ENCODE data around the gene CTNNBL1.

CTNNBL1 gene

DNA sequence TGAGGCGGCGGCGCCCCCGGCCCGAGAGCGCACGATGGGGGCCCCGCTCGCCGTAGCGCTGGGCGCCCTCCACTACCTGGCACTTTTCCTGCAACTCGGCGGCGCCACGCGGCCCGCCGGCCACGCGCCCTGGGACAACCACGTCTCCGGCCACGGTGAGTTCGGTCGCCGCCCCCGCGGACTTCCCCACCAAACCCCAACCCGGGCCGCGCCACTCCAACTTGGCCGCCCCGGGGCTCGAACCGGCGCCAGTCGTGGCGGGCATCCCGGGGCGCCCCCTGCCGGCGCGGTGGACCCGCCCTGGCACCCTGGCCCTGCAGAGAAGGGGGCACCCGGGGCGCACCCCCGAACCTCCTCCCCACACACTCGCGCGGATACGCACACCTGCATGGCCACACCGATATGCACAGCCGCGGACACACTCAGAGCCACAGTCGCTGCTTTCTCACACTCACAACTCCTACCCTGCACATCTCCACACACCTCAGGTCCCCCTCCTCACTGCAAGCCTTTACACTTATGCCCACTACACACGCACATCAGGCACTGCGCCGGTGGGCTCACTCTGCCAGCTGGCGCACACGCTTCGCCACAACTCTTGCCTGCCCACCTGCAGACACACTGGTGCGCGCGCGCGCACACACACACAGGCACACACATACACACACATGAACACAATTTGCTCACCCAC, 209.6 kb downstream of the CTNNBL1 start:
- DNase-seq: peak in 1 of 2 donors; percentile 28

DNA sequence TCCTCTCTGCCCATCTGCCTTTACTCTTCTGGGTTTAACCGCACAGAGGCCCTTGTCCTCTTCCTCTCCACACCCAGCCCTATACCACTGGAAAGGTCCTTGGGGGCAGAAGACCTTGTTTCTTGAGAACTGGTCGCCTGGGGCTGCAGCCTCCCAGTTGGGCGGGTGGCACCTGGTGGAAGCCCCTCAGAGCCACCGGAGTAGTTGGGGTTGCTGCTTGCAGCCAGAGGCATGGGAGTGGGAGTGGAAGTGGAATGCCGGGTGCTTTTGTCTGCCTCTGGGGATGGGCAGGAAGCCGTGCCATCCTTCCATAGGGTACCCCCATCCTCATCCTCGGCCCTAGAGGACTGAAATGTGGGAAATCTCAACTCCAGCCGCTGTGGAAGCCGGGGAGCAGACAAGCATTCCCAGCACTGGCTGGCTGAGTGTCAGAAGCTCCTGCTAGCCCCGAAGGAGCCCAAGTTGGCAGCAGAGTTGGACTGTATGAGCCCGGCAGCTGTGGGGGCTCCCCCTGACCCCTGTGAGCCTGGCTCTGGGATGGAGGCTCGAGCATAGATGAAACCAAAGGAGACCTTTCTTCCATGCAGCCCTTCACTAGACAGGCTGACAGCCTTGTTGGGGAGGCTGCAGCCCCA, 210.3 kb downstream of the CTNNBL1 start:
- DNase-seq: no peak

DNA sequence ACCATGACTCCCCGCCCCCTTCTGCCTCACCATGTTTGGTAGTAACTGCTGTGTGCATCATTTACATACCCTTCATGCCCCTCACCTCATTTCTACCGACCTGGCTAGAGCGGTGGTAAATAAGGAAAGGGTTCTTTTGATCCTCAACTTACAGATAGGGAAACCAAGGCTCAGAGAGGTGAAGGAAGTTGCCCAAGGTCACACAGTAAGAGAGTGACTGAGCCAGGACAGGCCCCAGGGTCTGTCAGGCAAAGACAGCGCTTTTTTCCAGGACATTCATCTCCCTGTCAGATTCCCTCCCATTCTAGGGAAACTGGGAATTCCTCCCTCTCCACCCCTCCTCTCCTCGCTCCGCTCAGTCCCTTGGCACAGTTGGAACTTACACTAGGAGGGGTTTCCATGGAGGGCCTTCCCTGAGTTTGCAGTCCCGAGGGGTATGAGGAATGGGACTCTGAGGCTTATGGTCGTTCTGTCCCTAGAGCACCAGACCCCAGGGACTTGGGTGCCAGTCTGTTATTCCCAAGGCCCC, 211.1 kb downstream of the CTNNBL1 start:
- DNase-seq: no peak

- no peak for DNase-seq
Observed at GRCh38 chr20:37905671-37906613, 212.1 kb downstream of the CTNNBL1 start.

GRCh38 chr20:37907330-37907676, 213.5 kb downstream of the CTNNBL1 start:
- no peak for DNase-seq

- no peak for DNase-seq
Observed at GRCh38 chr20:37907677-37908401, 214.0 kb downstream of the CTNNBL1 start.

DNA sequence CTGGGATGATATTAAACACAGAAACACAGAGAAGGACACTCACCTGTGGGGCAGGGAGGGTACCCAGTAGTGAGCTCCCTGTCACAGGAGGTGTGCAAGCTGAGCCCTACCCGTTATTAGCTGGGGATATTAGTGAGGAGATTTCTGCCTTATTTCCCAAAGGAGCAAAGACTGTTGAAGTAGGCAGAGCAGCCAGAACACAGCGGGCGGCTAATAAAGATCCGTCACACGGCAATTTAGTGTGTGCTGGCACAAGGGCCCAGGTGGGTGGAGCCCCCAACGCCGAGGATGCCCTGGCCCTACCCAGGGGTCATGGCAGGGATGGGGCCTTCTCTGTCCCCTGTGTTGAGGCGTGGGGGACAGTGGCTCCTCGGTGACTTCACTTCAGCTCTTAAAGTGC, 217.4 kb downstream of the CTNNBL1 start:
- no peak for DNase-seq

GRCh38 chr20:37911838-37912281, 218.0 kb downstream of the CTNNBL1 start:
- DNase-seq: no peak

DNA sequence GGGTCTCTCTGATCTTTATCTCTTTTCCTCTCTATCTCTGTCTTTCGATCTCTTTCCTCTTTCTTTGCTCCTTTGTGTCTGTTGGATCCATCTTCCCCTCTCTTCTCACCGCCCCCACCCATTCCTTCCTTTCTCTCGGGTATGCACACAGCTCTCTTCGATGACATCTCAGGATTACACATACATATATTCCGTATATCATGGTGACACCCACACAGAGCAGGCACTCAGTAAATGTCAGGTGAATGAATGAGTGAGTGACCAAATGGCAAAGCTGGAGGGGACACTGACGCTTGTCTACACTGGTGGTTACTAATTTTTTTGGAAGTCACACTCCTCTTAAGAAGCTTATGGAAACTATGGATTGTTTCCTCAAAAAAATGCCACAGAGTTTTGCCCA, 219.0 kb downstream of the CTNNBL1 start:
- DNase-seq: no peak

- no peak for DNase-seq
Observed at GRCh38 chr20:37913567-37914366, 219.9 kb downstream of the CTNNBL1 start.

GRCh38 chr20:37914367-37914671, 220.5 kb downstream of the CTNNBL1 start:
- no peak for DNase-seq

DNA sequence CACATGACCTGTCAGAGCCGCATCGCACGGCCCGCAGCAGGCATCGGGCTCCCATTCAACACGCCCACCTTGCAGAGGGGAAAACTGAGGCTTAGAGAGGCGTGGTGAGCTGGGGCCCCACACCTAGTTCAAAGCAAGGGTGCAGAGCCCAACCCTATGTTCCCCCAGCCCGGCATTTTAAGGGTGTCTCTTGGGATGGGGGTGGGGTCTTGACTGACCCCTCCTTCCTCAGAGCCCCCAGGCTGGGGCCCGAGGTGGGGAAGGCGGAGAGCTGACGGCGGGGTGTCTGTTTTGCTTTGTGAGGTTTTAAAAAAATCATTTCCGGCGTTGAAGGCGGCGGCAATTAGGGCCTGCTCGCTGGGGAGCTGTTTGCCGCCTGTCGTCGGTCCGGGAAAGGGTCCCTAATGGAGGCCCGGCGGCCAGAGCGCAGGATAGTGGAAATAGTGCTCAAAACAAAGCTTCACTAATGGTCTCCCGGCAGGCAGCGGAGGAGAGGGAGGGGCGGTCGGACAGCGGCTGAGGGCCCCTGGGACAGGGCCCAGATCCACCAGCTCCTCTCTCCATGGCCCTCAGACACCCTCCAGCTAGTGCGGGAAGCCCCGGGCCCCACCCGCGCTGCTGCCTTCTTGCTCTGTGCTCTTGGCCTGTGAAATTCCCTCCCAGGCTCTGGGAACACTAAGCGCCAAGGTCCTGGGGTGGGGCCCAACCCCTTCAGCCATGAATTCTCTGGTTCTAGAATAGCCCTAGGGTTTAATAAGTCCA, 221.0 kb downstream of the CTNNBL1 start:
- peak in 1 of 2 donors; percentile 14 for DNase-seq

DNA sequence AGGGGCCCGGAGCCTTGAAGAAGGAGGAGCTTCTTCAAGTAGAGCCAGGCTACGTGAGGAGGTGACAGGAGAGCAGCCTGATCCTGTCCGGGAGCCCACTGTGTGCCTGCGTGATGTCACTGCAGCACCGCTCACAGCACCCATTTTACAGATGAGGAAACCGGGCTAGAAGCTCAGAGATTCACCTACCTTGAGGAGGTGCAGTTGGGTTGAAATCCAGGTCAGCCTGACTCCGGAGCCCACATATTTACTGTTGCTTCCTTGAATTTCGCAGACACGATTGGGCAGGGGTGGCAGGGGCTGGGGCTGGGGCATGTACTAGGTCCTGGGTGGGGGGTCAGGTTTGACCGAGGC, 221.6 kb downstream of the CTNNBL1 start:
- DNase-seq: no peak

- DNase-seq: no peak
Observed at GRCh38 chr20:37915800-37916570, 222.2 kb downstream of the CTNNBL1 start.

DNA sequence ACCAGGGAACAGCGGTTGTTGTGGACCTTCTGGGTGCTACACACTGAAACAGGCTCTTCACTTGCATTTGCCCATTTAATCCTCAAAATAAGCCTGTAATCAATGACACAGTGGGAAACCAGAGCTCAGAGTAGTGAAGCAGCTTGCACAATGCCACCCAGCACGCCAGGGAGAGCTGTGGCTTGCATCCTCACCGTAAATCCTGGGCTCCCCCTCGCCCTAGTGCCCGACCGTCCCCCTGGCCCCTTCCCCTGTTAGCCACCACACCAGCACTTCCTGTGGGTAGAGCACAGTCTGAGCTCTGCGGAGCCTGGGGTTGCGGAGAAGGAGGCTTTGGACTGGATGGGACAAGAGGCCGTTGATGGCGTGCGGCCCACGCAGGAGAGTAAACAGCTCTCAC, 223.6 kb downstream of the CTNNBL1 start:
- DNase-seq: no peak

DNA sequence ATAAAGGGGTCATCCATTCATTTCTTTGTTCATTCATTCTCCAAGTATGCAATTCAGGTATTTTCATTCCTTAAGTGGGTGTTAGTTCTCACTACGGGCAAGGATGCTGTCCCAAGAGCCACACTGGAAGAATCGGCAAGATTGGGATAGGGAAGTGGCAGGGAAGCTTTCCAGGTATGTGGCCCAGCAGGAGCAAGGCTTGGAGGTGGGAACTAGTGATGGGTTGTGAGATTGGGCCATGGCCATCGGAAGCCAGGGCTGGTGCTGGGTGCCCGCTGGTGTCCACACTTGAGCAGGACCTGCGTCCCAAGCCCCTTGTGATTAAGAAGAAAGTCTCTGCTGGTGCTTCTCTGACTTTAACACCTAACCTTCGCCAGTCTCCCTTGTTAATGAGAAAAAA, 224.2 kb downstream of the CTNNBL1 start:
- no peak for DNase-seq

DNA sequence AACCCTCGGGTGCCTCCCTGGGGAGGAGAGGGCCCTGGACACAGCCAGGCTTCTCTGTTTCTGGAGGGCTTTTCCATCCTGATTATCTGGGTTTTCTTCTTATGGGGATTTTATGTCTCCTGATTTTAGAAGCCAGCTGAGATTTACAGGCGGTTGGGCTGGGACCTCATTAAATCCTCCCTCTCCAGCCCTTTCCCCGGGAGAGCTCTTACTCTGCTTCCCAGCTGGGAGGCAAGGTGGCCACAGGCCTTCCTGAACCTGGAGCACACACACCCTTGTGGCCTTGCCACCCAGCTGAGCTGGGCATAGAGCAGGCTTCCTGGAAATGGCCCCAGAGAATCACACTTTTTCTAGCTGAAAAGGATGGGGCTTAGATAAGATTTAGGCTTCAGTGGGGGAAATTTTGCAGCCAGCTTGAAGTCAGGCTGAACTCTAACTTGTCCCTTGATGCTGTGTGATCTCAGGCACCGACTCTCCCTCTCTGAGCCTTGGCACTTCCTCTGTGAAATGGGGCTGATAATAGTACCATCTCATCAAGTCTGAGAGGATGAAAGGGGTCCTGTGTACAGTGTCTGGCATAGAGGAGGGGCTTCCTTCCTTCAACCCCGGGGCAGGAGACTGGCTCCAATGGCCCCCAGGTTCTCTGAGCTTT, 225.7 kb downstream of the CTNNBL1 start:
- no peak for DNase-seq

- DNase-seq: no peak
Observed at GRCh38 chr20:37920270-37920669, 226.4 kb downstream of the CTNNBL1 start.

GRCh38 chr20:37920679-37921322, 227.0 kb downstream of the CTNNBL1 start:
- DNase-seq: no peak
